ENCODE results near the gene CEBPZ. TPM values are rescaled to one million over a fixed set of nuclear protein-coding genes. Genes with fewer than 3 reads are reported as not detected.

The CEBPZ gene
- total RNA-seq, 2 experiments from 2014 or later, result 42.7 to 43.7 TPM

DNA sequence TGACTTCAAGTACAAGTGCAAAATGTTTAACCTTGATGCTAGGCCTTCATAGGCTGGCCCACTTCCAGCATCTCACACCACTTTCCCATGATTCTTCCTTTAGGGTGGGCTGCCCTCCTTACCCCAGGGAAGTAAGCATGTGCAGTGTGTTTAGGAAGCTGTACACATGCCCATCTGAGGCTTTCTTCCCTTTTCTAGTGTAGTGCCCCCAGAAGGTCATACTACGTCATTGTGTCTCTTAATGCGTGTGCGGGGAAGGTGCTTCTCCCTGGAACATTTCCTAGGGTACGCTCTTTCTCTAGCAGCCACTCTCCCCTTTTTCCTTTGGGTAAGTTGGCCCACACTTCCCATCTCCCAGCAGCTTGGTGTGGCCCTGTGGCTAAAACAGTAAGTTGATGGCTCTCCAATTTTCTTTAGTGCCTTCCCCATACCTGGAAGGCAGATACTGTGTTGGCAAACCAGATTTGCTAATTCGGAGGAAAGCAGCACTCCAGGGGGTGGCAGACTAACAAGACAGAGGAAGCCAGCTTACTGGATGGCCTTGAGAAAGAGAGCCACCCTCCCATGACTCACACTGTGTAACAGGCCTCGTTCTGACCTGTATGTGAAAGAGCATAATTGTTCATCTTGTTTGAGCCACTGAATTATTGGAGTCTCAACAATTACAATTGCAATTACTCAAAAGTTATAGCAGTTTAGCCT, 41.8 kb downstream of the CEBPZ start:
- DNase-seq, result no peak
- Mint-ChIP-seq H3K27ac (no peak overlapping the region), H3K9me3 (no peaks in the 10 kb centered on the region), H3K36me3 (ENCODE audit: low read depth) (no peaks in the 10 kb centered on the region), H3K4me1 (peaks cover 7% of the 10 kb centered on the region), H3K27me3 (peaks cover 18% of the 10 kb centered on the region), H3K4me3 (no peak overlapping the region)
- ChIA-PET POLR2A (interaction anchor here (2.2 kb wide), 1 partner anchor 33 kb away, joined by 5 read pairs; the partner anchor contains the start of gene EIF2AK2), CTCF (interaction anchor here (0.6 kb wide), 1 partner anchor 10 kb away, joined by 3 read pairs; no protein-coding TSS in a partner anchor)

DNA sequence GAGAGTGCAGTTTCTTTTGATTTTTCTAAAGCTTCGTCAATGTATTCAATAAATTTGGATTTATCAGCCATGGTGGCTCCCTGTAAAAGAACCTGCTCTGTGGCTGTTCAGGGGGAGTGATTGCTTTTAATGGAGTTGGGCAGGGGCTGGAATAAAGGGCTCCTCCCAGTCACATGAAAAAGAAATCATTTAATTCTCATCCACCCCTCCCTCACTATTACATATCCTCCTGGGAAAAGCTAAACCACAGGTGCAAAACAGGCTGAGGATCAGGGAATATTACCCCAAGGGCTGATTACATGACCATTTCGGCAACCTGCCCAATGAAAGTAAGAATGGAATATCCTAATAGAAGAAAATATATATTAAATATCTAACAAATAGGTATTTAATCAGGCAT, 42.8 kb downstream of the CEBPZ start, which contains the start of gene SULT6B1:
TSS of gene SULT6B1 (minus strand) at position 101 of the 400 bp plus-strand sequence. CDS start at position 71, 30 bp downstream.
- Mint-ChIP-seq H3K4me3 (no peak within 1 kb of the TSS), H3K4me1 (peaks cover 7% of the 10 kb centered on the region), H3K36me3 (ENCODE audit: low read depth) (no peaks in the 10 kb centered on the region), H3K27ac (no peak within 1 kb of the TSS), H3K9me3 (no peaks in the 10 kb centered on the region), H3K27me3 (peaks cover 18% of the 10 kb centered on the region)
- ChIA-PET POLR2A (no interaction called here), CTCF (no interaction called here)
- DNase-seq, result no peak

DNA sequence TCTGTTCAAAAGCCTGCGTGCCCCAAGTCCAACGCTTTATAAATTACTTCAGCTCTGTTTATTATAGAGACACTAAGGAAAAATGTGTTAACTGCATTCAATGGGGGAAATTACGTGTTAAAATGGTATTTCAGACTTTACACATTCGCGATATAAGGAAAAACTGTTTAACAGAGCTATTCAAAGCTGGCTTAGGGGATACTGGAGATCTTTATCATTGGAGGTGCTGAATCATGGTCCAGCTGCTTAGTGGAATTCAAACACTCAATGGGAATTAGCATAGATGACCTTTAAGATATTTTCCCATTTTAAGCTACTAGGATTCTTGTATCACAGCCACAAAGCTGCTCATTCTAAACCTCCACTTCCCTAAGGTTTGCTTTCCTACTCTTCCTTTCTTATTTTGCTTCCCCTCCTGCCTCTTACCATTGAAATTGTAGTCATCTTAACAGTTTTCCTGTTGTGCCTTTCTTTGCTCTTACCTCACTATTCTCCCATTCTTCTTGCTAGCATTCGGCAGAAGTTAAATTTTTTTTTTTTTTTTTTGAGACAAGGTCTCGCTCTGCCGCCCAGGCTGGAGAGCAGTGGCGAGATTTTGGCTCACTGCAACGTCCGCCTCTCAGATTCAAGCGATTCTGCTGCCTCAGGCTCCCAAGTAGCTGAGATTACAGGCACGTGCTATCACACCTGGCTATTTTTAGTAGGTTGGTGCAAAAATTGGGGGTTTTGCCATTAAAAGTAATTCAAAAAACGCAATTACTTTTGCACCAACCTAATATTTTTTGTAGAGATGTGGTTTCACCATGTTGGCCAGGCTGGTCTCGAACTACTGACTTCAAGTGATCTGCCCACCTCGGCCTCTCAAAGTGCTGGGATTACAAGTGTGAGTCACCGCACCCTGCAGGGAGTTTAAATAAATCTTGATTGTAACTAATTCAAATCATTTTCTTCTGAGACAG, 49.4 kb downstream of the CEBPZ start:
- Mint-ChIP-seq H3K27ac (no peak overlapping the region), H3K4me1 (no peaks in the 10 kb centered on the region), H3K36me3 (ENCODE audit: low read depth) (no peaks in the 10 kb centered on the region), H3K27me3 (peaks cover 36% of the 10 kb centered on the region), H3K4me3 (no peak overlapping the region), H3K9me3 (no peaks in the 10 kb centered on the region)
- CTCF ChIA-PET, result interaction anchor here (0.8 to 0.9 kb wide), 2 partner anchors 15 to 214 kb away, joined by 3 read pairs; no protein-coding TSS in a partner anchor
- POLR2A ChIA-PET, result no interaction called here
- DNase-seq, result no peak

- POLR2A ChIA-PET, result no interaction called here
These were observed 50.8 kb downstream of the CEBPZ start for GRCh38 chr2:37180640-37181039.

DNA sequence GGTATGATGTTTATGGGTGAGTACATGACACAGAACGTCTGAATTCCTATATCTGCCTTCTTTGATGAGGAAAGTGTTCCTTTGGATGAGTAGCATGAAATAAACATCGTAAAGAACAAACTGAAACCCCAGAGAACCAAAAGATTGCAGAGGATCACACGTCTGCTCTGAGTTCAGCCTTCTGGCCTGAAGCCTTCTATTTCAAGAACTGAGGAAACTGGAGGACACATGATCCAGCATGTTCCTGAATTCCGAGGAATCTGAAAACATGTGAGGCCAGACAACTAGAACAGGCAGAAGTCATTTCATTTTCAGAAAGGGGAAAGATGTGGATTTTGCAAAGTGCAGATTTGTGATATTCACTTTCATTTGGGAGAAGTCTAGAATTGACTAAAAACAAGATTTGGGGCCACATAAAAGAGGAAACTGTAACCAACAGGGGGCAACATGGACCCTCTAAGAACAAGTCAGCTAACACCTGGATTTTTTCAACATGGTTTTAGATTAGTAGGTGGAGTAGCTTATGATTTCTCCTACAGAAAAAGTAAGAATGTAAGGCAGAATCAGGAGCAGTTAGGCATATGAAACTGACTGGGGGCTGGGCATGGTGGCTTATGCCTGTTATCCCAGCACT, 51.3 kb downstream of the CEBPZ start:
- no peak overlapping the region for H3K4me3 Mint-ChIP-seq
- ChIA-PET POLR2A (interaction anchor here (1.3 kb wide), 1 partner anchor 17 kb away, joined by 6 read pairs; the partner anchor contains the start of gene CEBPZOS), CTCF (no interaction called here)
- H3K27me3 Mint-ChIP-seq, result peaks cover 33% of the 10 kb centered on the region
- no peaks in the 10 kb centered on the region for H3K36me3 Mint-ChIP-seq (ENCODE audit: low read depth)
- H3K27ac Mint-ChIP-seq, result no peak overlapping the region
- no peaks in the 10 kb centered on the region for H3K9me3 Mint-ChIP-seq
- no peak for DNase-seq
- H3K4me1 Mint-ChIP-seq, result no peaks in the 10 kb centered on the region

More at GRCh38 chr2:37180640-37181039, 50.8 kb downstream of the CEBPZ start:
- DNase-seq, result no peak
- Mint-ChIP-seq H3K4me3 (no peak overlapping the region), H3K27me3 (peaks cover 33% of the 10 kb centered on the region), H3K36me3 (ENCODE audit: low read depth) (no peaks in the 10 kb centered on the region), H3K4me1 (no peaks in the 10 kb centered on the region), H3K27ac (no peak overlapping the region), H3K9me3 (no peaks in the 10 kb centered on the region)
- CTCF ChIA-PET, result no interaction called here

DNA sequence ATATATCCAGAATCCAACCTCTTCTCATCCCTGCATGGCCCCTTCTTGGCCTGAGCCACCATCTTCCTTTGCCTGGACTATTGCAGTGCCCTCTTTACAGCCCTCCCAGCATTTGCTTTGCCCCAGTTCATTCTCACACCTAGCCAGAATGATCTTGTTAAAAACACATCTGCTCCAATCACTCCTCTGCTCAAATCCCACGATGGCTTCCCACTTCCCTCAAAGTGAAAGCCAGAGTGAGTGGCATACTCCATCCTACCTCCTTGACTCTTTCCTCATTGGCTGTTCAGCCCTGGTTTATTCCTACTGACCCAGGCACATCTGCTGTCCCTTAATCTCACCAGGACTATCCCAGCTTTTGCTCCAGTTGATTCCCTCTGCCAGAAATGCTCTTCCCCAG, 57.7 kb downstream of the CEBPZ start:
- H3K36me3 Mint-ChIP-seq (ENCODE audit: low read depth), result no peaks in the 10 kb centered on the region
- H3K9me3 Mint-ChIP-seq, result no peaks in the 10 kb centered on the region
- H3K4me3 Mint-ChIP-seq, result no peak overlapping the region
- H3K4me1 Mint-ChIP-seq, result no peaks in the 10 kb centered on the region
- peaks cover 8% of the 10 kb centered on the region for H3K27me3 Mint-ChIP-seq
- DNase-seq, result no peak
- CTCF ChIA-PET, result no interaction called here
- H3K27ac Mint-ChIP-seq, result no peak overlapping the region
- POLR2A ChIA-PET, result no interaction called here

DNA sequence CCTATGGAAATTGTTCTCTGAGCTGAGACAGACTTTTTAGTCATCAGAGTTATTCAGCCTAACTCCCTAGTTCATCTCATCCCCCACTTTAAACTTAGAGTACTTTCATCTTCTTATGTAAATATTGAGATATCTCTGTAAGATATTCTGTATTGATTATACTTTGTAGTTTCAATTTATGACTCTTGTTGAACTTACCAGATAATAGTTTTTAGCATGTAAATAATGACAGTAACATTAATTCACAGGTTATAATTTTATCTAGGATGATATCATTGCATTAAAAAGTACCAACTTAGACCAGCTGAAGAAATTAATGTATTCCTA, 59.8 kb downstream of the CEBPZ start:
- no peak overlapping the region for H3K27ac Mint-ChIP-seq
- ChIA-PET CTCF (no interaction called here), POLR2A (no interaction called here)
- H3K4me3 Mint-ChIP-seq, result no peak overlapping the region
- no peak for DNase-seq
- H3K36me3 Mint-ChIP-seq (ENCODE audit: low read depth), result no peaks in the 10 kb centered on the region
- H3K9me3 Mint-ChIP-seq, result no peaks in the 10 kb centered on the region
- H3K4me1 Mint-ChIP-seq, result no peaks in the 10 kb centered on the region
- H3K27me3 Mint-ChIP-seq, result peaks cover 4% of the 10 kb centered on the region

DNA sequence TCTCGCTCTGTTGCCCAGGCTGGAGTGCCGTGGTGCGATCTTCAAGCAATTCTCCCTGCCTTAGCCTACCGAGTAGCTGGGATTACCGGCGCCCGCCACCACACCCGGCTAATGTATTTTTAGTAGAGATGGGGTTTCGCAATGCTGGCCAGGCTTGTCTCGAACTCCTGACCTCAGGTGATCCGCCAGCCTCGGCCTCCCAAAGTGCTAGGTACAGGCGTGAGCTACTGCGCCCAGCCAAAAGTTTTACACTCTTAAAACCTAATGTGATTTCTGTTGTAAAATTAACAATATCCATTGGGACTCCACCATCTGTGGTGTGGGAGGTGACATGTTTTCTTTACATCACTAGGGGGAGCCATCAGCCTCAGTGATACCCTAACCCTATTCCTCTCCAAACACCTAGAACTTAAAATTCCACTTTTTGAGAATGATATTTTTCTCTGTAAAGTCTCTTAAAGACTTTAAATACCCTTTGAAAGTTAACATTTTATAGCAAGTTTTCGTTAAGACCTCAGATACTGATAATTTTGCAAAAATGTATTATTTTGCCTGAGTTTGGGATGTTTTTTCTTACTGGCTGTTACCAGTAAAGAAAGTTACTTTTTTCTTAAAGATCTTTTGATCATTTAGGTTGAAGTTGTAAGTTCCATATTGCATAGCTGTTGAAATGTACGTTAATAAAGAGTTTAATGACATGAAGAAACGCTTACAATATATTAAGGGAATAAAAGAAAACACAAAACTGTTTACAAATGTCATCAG, 63.0 kb downstream of the CEBPZ start:
- H3K4me1 Mint-ChIP-seq, result no peaks in the 10 kb centered on the region
- peaks cover 14% of the 10 kb centered on the region for H3K9me3 Mint-ChIP-seq
- H3K4me3 Mint-ChIP-seq, result no peak overlapping the region
- H3K27ac Mint-ChIP-seq, result no peak overlapping the region
- ChIA-PET POLR2A (interaction anchor here (1.1 kb wide), 1 partner anchor 12 kb away, joined by 3 read pairs; the partner anchor contains the start of gene EIF2AK2), CTCF (interaction anchor here (0.6 to 2.5 kb wide), 14 partner anchors 8 to 1106 kb away, joined by 3 to 12 read pairs (median 3); partner anchors contain the start of genes CEBPZ, CEBPZOS, EIF2AK2 and NDUFAF7)
- peaks cover 8% of the 10 kb centered on the region for H3K36me3 Mint-ChIP-seq (ENCODE audit: low read depth)
- H3K27me3 Mint-ChIP-seq, result peaks cover under 1% of the 10 kb centered on the region
- DNase-seq, result no peak

DNA sequence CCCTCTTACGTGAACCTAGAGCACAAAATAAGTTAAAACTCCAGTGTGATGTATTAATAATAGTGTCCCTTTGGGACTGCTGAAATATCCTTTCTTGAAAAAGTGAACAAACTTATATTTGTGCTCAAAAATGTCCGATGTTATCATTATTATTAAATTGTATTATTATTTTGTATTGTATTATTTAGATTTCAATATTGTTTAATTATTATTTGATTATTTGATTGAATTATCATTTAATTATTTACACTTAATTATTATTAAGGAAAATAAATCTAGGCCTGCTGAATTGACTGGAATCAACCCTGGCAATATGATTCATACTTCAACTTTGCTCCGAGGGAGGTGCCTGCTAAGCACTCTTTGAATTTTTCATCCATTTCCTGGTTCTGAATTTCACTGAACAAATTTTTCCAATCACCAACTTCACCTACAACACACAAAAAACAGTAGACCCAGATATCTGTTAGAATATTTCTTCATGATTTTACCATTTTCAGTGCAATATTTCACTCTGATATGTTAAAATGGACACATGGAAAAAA, 63.7 kb downstream of the CEBPZ start:
- Mint-ChIP-seq H3K27ac (peak overlapping the region; percentile 35), H3K27me3 (no peaks in the 10 kb centered on the region), H3K4me3 (no peak overlapping the region), H3K4me1 (no peaks in the 10 kb centered on the region), H3K36me3 (ENCODE audit: low read depth) (peaks cover 8% of the 10 kb centered on the region), H3K9me3 (peaks cover 14% of the 10 kb centered on the region)
- ChIA-PET CTCF (interaction anchor here (0.6 to 2.4 kb wide), 5 partner anchors 10 to 151 kb away, joined by 3 to 12 read pairs (median 3); partner anchors contain the start of gene EIF2AK2), POLR2A (interaction anchor here (1.4 kb wide), 1 partner anchor 10 kb away, joined by 4 read pairs; the partner anchor contains the start of gene EIF2AK2)
- no peak for DNase-seq

DNA sequence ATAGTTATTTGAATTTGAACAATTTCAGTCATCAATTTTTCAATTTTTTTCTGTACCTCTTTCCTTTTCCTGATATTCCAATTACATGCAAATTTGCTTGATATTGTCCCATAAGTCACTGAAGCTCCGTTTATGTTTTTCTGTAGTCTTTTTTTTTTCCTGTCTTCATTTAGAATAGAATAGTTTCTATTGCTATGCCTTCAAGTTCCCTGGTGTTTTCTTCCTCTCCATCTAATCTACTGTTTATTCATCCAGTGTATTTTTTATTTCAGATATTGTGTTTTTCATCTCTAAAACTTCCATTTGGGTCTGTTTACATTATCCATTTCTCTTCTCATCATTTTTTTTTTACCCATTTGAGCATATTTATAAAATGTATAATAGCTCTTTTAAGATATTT, 66.6 kb downstream of the CEBPZ start:
- Mint-ChIP-seq H3K9me3 (peaks cover 14% of the 10 kb centered on the region), H3K36me3 (ENCODE audit: low read depth) (peaks cover 8% of the 10 kb centered on the region), H3K27me3 (no peaks in the 10 kb centered on the region), H3K27ac (no peak overlapping the region), H3K4me1 (no peaks in the 10 kb centered on the region), H3K4me3 (no peak overlapping the region)
- DNase-seq, result no peak
- ChIA-PET POLR2A (no interaction called here), CTCF (no interaction called here)

DNA sequence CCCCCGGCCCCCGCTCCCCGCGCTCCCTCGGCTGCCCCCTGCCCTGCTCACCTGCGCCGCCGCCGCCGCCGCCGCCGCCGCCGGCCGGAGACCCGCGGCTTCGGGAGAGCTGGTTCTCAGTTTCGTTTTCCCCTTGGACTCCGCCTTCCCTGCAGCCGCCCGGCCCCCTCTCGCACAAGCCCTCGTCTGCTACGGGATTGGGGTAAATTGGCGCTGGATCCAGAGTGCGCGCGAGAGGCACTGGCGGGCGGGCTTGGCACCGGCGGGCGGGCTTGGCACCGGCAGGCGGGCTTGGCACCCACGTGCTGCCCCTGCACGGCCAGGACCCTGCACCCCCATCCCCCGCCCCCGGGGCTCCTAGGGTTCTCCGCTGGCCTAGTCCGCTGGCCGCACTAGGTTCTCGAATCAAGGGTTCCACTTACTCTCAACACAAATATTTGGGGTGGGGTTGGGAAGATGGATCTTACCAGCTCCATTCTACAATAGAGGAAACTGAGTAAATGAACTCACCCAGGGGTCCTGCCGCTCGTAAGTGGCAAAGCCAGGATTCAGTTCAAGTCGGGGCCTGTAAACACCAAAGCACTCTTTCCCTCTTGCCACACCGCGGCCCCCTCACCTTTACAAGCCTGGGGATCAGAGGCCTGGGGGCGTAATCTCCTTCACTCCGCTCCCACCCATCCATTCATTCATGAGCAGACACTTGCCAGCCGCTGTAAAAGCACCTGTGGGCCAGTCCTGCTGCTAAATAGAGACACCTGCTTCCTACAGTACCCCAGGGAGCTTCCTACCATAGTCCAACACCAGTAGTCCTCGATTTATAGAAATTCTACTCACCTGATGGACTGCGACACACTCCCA, 74.3 kb downstream of the CEBPZ start, which contains the start of gene EIF2AK2:
TSS of gene EIF2AK2 (minus strand) at position 124 of the 858 bp plus-strand sequence. CDS start 9,174 bp downstream, outside the sequence.
- Mint-ChIP-seq H3K4me1 (peaks cover 44% of the 10 kb centered on the region), H3K9me3 (peaks cover 2% of the 10 kb centered on the region), H3K27ac (peak within 1 kb of the TSS; percentile 94), H3K27me3 (no peaks in the 10 kb centered on the region), H3K4me3 (peak within 1 kb of the TSS; percentile 91), H3K36me3 (ENCODE audit: low read depth) (peaks cover 42% of the 10 kb centered on the region)
- DNase-seq, result peak; percentile 92
- POLR2A ChIA-PET, result interaction anchor here (0.8 to 2.6 kb wide), 18 partner anchors 8 to 515 kb away, joined by 3 to 18 read pairs (median 4); partner anchors contain the start of genes CEBPZ, CEBPZOS, GPATCH11 and HEATR5B
- CTCF ChIA-PET, result interaction anchor here (1.1 to 2.6 kb wide), 3 partner anchors 8 to 34 kb away, joined by 3 to 12 read pairs (median 3); no protein-coding TSS in a partner anchor

All from activated CD4-positive, alpha-beta memory T cell treated with anti-CD3 and anti-CD28 coated beads, Interleukin-2, amount 10 ng/mL, durations not matched to agents 7 days and 5 days (primary cell).